ACHN (cell line): Measurements from ENCODE around the gene INTS6L.
A peak's percentile ranks its signal among the peaks of the same experiment; 100 is the strongest.

ENCODE experiments used
- DNase-seq: peaks from one replicate; pipeline ENCODE4 v3.0.0-alpha.2; 2015
- in situ Hi-C: cut with HindIII; loops from 2 replicates; pipeline ENCODE4 v1.10.0; 2017; ENCODE audit warnings: low sequenced_read_pairs, low pct_ligation_motif_present, low pct_unique_long_range_greater_than_20kb

Gene INTS6L

GRCh38 chrX:135520022-135520552, 373 bp upstream of the INTS6L start:
- in situ Hi-C loops, result no loop called here
- DNase-seq, result peak; percentile 9

GRCh38 chrX:135521405-135522131, 1.1 kb downstream of the INTS6L start:
- DNase-seq, result peak; percentile 78
- in situ Hi-C loops, result no loop called here

- no peak for DNase-seq
- in situ Hi-C loops, result no loop called here
These were observed 1.7 kb downstream of the INTS6L start for GRCh38 chrX:135522132-135522530.

DNA sequence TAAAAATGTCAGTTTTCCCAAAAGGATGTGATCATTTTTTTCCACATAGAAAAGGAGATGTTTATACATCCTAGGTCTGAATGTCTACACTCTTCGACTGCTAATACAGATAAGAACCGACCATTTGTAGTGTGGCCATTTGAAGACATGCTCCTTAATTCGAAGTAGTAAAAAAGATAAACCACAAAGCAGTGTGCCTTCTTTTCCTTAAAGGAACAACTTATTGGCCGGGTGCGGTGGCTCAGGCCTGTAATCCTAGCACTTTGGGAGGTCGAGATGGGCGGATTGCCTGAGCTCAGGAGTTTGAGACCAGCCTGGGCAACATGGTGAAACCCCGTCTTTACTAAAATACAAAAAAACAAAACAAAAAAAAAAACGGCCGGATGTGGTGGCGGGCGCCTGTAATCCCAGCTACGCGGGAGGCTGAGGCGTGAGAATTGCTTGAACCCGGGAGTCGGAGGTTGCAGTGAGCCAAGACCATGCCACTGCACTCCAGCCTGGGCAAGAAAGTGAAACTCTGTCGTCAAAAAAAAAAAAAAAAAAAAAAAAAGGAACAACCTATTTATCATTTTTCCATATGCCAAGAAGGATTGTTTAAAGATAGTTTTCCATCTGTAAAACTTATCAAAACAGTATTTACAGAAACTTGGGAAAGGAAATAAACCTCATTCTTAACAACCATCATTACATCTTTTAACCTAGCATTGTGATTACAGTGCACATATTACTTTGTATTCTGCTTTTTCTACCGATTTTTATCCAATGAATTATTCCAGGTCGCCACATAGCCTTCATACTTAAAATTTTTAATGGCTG, 2.6 kb downstream of the INTS6L start:
- in situ Hi-C loops, result no loop called here
- DNase-seq, result no peak

GRCh38 chrX:135528254-135528653, 7.8 kb downstream of the INTS6L start:
- in situ Hi-C loops, result no loop called here
- no peak for DNase-seq

- DNase-seq, result no peak
- in situ Hi-C loops, result no loop called here
These were observed 8.3 kb downstream of the INTS6L start for GRCh38 chrX:135528756-135529155.

GRCh38 chrX:135530097-135530496, 9.6 kb downstream of the INTS6L start:
- in situ Hi-C loops, result no loop called here
- DNase-seq, result no peak

DNA sequence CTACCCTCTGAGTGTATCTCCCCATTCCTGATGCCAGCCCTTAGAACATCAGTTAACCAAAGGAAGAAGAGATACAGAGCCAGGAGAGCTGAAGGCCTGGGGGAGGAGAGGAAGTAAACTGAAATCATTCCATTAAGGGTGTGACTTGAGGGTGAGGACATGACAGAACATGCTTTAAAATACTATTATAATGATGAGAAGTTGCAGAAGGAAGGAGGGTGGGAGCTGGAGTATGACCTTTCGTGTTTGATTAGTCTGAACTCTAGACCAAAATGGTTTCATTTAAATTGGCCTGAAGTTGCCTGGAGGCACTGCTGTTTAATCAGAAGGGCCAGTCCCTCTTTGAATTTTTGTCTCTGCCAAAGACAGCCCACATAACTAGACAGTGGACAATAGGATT, 11.4 kb downstream of the INTS6L start:
- in situ Hi-C loops, result no loop called here
- no peak for DNase-seq

DNA sequence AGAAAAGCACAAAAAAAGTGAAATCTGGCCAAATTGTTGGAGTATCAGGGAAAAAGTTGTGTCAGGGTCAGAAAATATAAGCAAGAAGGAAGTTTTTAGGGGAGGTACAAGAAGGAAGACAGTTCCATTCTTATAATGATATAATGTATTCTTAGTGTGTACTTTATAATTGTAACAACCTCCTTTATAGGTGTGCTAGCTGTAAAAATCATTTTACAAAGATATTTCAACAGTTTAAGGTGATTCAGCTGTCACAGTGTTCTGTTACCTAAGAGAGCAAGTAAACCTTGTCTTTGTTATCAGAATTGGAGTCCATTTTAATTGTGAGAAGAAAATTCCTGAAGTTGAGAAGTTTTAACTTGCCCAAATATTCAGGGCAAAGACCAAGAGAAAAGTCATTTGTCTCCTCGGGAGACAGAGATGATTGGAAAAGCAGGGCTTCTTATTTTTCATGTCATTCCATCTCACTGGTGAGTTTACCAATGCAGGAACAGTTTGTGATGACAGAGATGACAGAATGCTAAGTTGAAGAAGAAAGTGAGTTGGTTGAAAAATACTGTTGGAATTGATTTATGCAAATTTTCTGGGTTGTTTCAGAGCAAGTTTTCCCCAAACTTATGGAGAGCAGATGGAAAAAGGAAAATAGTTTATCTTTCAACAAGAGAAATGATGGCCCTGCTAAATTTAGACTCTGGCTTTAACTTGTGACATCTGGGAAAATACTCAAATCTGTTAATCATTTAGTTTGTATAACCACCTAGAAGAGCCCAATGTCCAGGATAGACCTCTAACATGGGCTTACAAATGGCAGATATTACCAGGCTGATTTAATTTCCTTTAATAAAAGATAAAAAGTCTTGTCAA, 14.8 kb downstream of the INTS6L start:
- no peak for DNase-seq
- in situ Hi-C loops, result no loop called here

- no peak for DNase-seq
- in situ Hi-C loops, result no loop called here
These were observed 16.4 kb downstream of the INTS6L start for GRCh38 chrX:135536877-135537276.

DNA sequence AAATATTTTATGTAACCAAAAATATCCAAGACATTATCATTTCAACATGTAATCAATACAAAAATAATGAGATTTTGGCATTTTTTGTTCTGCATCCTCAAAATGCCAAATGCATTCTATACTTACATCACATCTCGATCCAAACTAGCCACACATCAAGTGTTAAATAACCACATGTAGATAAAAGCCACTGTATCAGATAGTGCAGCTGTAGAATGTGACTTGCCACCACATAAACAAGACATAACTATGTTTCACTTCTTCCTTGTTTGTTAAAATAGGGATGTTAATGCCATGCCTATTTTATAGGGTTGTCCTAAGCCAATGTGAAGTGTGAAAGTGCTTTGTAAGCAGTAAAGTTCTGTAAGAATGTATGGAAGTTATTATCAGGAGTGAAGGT, 20.9 kb downstream of the INTS6L start:
- in situ Hi-C loops, result no loop called here
- DNase-seq, result no peak

DNA sequence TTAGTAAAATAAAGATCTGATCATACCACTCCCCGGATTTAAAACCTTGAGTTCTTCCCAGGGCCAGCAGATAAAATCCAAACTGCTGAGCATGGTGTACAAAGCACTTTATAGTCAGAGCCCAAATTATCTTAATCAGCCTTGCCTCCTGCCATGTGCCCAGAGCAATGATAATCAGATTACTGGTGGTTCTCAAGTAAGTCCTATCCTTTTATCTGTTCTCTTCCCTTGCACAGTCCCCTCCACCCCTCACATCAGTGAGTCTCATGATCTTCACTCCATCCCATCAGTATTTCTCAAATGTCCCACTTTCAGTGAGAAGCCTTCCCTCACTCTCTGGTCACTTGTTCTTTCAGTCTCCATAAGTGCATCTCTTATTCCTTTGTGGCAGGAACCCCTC, 22.7 kb downstream of the INTS6L start:
- no peak for DNase-seq
- in situ Hi-C loops, result no loop called here

DNA sequence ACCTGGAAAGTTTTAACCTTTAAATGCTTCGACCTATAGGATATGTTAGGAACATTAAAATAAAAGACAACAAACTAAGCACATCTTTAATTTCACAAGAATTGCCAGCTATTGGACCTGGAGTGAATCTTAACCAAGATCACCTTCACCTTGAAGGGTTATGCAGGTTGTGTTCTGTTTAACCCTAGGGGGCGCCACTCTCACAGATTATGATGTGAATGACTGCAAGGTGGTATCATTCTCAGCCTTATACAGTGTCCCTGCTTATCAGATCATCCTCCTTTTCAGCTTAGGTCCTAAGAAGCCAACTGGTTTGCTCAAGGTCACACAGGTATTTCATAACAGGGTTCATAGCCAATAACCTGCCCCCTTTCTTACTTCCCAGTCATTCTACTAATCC, 23.5 kb downstream of the INTS6L start:
- in situ Hi-C loops, result no loop called here
- peak; percentile 1 for DNase-seq

- in situ Hi-C loops, result no loop called here
- DNase-seq, result no peak
These were observed 24.0 kb downstream of the INTS6L start for GRCh38 chrX:135544338-135544948.

DNA sequence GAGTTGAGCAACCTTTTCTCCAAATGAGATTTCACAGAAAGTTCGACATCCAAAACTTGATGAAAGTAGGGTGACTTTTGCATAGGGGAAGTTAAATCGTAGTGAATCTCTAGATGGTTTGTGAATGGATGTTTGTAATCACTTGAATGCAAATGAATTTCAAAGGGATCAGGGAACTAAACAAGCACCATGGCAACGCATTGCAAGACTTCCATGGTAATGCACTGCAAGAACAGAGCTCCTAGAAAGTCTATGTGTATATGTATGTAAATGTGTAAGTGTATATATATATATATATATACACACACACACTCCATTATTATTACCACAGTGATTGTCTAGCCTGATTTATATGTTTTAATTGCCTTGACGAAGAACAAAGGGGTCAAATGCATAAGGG, 27.3 kb downstream of the INTS6L start:
- DNase-seq, result no peak
- in situ Hi-C loops, result no loop called here

- DNase-seq, result no peak
- in situ Hi-C loops, result no loop called here
These were observed 29.1 kb downstream of the INTS6L start for GRCh38 chrX:135549519-135549918.

GRCh38 chrX:135556055-135556454, 35.6 kb downstream of the INTS6L start:
- in situ Hi-C loops, result no loop called here

GRCh38 chrX:135557344-135557743, 36.9 kb downstream of the INTS6L start:
- in situ Hi-C loops, result no loop called here
- no peak for DNase-seq

More at GRCh38 chrX:135556055-135556454, 35.6 kb downstream of the INTS6L start:
- DNase-seq, result no peak
